Ishikawa (cell line): ENCODE measurements around the gene EPHB1.

Experiments used
- CEBPB ChIP-seq: IDR thresholded peaks from 2 replicates; pipeline ENCODE4 v1.6.1; 2012
- CREB1 ChIP-seq: IDR thresholded peaks from 2 replicates; pipeline ENCODE4 v1.6.1; 2012; ENCODE audit warnings: low read depth
- EGR1 ChIP-seq: IDR thresholded peaks from 2 replicates; pipeline ENCODE4 v1.6.1; 2012
- EP300 ChIP-seq: IDR thresholded peaks from 2 replicates; pipeline ENCODE4 v1.6.1; 2012; ENCODE audit warnings: borderline replicate concordance
- FOXM1 ChIP-seq: IDR thresholded peaks from 2 replicates; pipeline ENCODE4 v1.6.1; 2012; ENCODE audit warnings: low read depth, borderline replicate concordance
- NFIC ChIP-seq: IDR thresholded peaks from 2 replicates; pipeline ENCODE4 v1.6.1; 2012
- RAD21 ChIP-seq: IDR thresholded peaks from 2 replicates; pipeline ENCODE4 v1.6.1; 2012; ENCODE audit warnings: low read depth
- TAF1 ChIP-seq: IDR thresholded peaks from 2 replicates; pipeline ENCODE4 v1.6.1; 2012; ENCODE audit warnings: low read depth, mild to moderate bottlenecking
- TCF12 ChIP-seq: IDR thresholded peaks from 2 replicates; pipeline ENCODE4 v1.6.1; 2012; ENCODE audit warnings: low read depth
- TEAD4 ChIP-seq: IDR thresholded peaks from 2 replicates; pipeline ENCODE4 v1.6.1; 2012
- USF1 ChIP-seq: IDR thresholded peaks from 2 replicates; pipeline ENCODE4 v1.6.1; 2012
- YY1 ChIP-seq: IDR thresholded peaks from 2 replicates; pipeline ENCODE4 v1.6.1; 2012; ENCODE audit warnings: low read depth
- ZBTB7A ChIP-seq: IDR thresholded peaks from 2 replicates; pipeline ENCODE4 v1.6.1; 2012; ENCODE audit warnings: low read depth
- TF ChIP-seq, protein P1 (sequence below): IDR thresholded peaks from 2 replicates; pipeline ENCODE4 v1.6.1; 2012; ENCODE audit warnings: low read depth, mild to moderate bottlenecking
- TF ChIP-seq, protein P2 (sequence below): IDR thresholded peaks from 2 replicates; pipeline ENCODE4 v1.6.1; 2012

The EPHB1 gene

GRCh38 chr3:135134684-135135075 lies 339.6 kb downstream of the EPHB1 start:
- TF ChIP-seq YY1 (no peak), TAF1 (no peak), TEAD4 (no peak), CREB1 (no peak), EGR1 (no peak), EP300 (no peak), ZBTB7A (no peak), NFIC (no peak), FOXM1 (no peak), CEBPB (no peak), TCF12 (no peak), RAD21 (no peak), USF1 (no peak)
- TF ChIP-seq, protein P1, sequence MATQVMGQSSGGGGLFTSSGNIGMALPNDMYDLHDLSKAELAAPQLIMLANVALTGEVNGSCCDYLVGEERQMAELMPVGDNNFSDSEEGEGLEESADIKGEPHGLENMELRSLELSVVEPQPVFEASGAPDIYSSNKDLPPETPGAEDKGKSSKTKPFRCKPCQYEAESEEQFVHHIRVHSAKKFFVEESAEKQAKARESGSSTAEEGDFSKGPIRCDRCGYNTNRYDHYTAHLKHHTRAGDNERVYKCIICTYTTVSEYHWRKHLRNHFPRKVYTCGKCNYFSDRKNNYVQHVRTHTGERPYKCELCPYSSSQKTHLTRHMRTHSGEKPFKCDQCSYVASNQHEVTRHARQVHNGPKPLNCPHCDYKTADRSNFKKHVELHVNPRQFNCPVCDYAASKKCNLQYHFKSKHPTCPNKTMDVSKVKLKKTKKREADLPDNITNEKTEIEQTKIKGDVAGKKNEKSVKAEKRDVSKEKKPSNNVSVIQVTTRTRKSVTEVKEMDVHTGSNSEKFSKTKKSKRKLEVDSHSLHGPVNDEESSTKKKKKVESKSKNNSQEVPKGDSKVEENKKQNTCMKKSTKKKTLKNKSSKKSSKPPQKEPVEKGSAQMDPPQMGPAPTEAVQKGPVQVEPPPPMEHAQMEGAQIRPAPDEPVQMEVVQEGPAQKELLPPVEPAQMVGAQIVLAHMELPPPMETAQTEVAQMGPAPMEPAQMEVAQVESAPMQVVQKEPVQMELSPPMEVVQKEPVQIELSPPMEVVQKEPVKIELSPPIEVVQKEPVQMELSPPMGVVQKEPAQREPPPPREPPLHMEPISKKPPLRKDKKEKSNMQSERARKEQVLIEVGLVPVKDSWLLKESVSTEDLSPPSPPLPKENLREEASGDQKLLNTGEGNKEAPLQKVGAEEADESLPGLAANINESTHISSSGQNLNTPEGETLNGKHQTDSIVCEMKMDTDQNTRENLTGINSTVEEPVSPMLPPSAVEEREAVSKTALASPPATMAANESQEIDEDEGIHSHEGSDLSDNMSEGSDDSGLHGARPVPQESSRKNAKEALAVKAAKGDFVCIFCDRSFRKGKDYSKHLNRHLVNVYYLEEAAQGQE, result no peak
- TF ChIP-seq, protein P2, sequence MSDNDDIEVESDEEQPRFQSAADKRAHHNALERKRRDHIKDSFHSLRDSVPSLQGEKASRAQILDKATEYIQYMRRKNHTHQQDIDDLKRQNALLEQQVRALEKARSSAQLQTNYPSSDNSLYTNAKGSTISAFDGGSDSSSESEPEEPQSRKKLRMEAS, result no peak

DNA sequence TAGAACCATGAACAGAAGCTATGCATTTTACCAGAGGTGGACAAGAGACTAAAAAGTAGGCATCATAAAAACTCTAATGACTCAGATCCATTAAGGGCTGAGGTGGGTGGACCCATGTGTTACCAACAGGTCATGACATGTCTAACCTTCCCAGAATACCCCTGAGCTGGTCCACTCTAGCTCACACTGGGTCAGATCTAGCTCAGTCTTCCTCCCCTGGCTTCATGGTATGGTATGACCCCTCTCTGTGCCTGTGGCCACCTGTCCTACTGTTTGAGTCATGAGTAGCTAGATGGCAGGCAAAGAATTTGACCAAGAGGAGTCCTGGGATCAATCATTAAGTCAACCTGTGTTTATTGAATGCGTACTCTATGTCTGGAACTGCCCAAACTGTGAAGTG lies 340.4 kb downstream of the EPHB1 start:
- TF ChIP-seq EP300, result no peak
- no peak for TF ChIP-seq TEAD4
- TF ChIP-seq ZBTB7A, result no peak
- no peak for TF ChIP-seq TCF12
- no peak for TF ChIP-seq NFIC
- TF ChIP-seq CEBPB, result no peak
- TF ChIP-seq USF1, result no peak
- TF ChIP-seq, protein P1, result no peak
- TF ChIP-seq RAD21, result no peak
- TF ChIP-seq EGR1, result no peak
- TF ChIP-seq YY1, result no peak
- no peak for TF ChIP-seq CREB1

- TF ChIP-seq TCF12 (no peak), ZBTB7A (no peak), USF1 (no peak)
Measured at GRCh38 chr3:135136361-135137100, 341.5 kb downstream of the EPHB1 start.

GRCh38 chr3:135137296-135137695 lies 342.2 kb downstream of the EPHB1 start:
- TF ChIP-seq EGR1, result no peak

- TF ChIP-seq, protein P2, result no peak
- TF ChIP-seq EP300 (no peak), TCF12 (no peak)
Measured at GRCh38 chr3:135138776-135139175, 343.7 kb downstream of the EPHB1 start.

DNA sequence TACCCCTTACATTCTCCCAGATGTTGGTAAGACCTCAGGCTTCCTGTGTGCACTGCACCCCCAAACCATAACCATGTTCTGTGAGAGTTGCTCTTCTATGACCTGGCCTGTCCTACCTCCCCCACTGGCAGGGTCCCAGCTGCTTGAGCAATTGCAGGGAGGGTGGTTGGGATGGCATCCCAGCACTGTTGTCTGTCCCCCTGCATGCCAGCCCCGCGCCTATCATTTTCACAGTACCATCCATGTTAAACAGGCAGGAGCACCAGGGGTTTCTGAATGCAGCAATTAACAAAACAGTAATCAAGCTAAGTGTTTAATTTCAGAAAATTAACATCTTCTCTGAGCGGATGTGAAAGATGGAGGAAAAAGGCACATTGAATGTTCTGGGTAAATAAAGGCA lies 345.5 kb downstream of the EPHB1 start:
- TF ChIP-seq NFIC, result no peak
- TF ChIP-seq, protein P2, result no peak
- TF ChIP-seq CREB1, result no peak
- TF ChIP-seq EGR1, result no peak
- TF ChIP-seq CEBPB, result no peak
- TF ChIP-seq, protein P1, result no peak
- TF ChIP-seq YY1, result no peak
- no peak for TF ChIP-seq TCF12
- no peak for TF ChIP-seq EP300
